ENCODE measurements around the gene QPCT.

The QPCT gene

DNA sequence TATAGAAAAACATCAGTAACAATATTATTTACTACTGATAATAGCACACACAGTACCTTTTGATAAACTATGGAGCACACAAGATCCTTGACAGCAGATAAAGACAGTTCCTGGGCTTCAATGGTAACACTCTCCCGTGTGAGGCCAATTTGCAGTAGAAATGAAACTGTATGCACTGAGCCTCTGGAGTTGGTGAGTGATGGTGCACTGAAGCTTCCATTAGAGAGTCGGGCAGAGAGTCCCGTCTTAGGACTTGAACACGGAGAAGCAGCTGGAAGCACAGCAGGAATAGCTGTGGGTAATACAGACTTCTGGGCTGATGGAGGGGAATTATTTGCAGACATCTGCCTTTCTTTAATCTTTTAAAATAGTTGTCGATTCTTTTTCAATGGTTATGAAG lies 28.2 kb upstream of the QPCT start:
- no peaks in the 10 kb centered on the region for H3K36me3 ChIP-seq (ENCODE audit: control insufficient read depth in 1 of 2, insufficient read depth in 2 of 2, low read length in 2 of 2)
- no peaks in the 10 kb centered on the region for H3K27me3 ChIP-seq (ENCODE audit: low read depth, low read length)
- H3K4me3 ChIP-seq (ENCODE audit: low read depth in 1 of 2, low read length in 2 of 2), result no peak overlapping the region
- H3K4me1 ChIP-seq (ENCODE audit: control insufficient read depth in 1 of 2, insufficient read depth in 2 of 2, low read length in 2 of 2), result peaks cover 0 to 40% of the 10 kb centered on the region in 2 donors
- no peak overlapping the region for H3K27ac ChIP-seq (ENCODE audit: low read length)
- H3K9me3 ChIP-seq (ENCODE audit: control insufficient read depth in 1 of 2, low read length in 2 of 2), result no peaks in the 10 kb centered on the region

DNA sequence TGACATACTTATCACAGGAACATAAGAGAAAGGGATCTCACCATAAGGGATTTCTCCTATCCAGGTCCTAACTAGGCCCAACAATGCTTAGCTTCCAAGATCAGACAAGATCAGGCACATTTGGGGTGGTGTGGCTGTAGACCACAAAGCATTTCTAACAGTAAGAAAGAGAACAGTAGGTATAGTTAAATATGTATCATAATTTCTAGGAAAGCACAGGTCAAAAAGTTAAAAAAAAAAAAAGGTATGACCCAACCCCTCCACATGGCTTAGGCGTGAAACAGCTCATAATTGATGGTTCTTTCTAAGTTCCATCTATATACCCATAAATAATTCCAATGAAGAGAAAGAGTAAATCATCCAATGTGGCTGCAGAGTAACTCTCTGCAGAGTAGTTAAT lies 26.7 kb upstream of the QPCT start:
- H3K36me3 ChIP-seq (ENCODE audit: control insufficient read depth in 1 of 2, insufficient read depth in 2 of 2, low read length in 2 of 2), result no peaks in the 10 kb centered on the region
- no peak overlapping the region for H3K27ac ChIP-seq (ENCODE audit: low read length)
- H3K9me3 ChIP-seq (ENCODE audit: control insufficient read depth in 1 of 2, low read length in 2 of 2), result no peaks in the 10 kb centered on the region
- H3K4me3 ChIP-seq (ENCODE audit: low read depth in 1 of 2, low read length in 2 of 2), result no peak overlapping the region
- peaks cover 6 to 50% of the 10 kb centered on the region in 2 donors for H3K4me1 ChIP-seq (ENCODE audit: control insufficient read depth in 1 of 2, insufficient read depth in 2 of 2, low read length in 2 of 2)
- H3K27me3 ChIP-seq (ENCODE audit: low read depth, low read length), result no peaks in the 10 kb centered on the region

DNA sequence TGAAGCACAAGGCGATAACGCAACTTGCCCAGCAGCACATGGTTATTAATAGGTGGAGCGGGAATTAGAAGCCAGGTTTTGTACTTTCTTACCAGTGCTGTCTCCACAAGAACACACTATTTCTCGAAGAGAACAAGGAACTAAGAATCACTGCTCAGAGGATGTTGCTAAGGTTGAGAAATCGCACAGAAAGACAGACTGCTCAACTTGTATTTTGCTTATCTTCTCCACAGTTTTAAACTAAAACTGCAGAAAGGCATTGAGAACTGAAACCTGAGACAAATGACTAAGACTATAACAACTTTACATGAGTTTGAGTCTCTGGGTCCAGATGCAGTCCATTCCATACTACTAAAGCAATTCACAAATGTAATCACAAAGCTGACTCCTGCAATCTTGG lies 26.0 kb upstream of the QPCT start:
- peaks cover 6 to 50% of the 10 kb centered on the region in 2 donors for H3K4me1 ChIP-seq (ENCODE audit: control insufficient read depth in 1 of 2, insufficient read depth in 2 of 2, low read length in 2 of 2)
- H3K27me3 ChIP-seq (ENCODE audit: low read depth, low read length), result no peaks in the 10 kb centered on the region
- H3K4me3 ChIP-seq (ENCODE audit: low read depth in 1 of 2, low read length in 2 of 2), result peak overlapping the region in 1 of 2 donors; percentile 7
- H3K27ac ChIP-seq (ENCODE audit: low read length), result no peak overlapping the region
- no peaks in the 10 kb centered on the region for H3K9me3 ChIP-seq (ENCODE audit: control insufficient read depth in 1 of 2, low read length in 2 of 2)
- H3K36me3 ChIP-seq (ENCODE audit: control insufficient read depth in 1 of 2, insufficient read depth in 2 of 2, low read length in 2 of 2), result no peaks in the 10 kb centered on the region

DNA sequence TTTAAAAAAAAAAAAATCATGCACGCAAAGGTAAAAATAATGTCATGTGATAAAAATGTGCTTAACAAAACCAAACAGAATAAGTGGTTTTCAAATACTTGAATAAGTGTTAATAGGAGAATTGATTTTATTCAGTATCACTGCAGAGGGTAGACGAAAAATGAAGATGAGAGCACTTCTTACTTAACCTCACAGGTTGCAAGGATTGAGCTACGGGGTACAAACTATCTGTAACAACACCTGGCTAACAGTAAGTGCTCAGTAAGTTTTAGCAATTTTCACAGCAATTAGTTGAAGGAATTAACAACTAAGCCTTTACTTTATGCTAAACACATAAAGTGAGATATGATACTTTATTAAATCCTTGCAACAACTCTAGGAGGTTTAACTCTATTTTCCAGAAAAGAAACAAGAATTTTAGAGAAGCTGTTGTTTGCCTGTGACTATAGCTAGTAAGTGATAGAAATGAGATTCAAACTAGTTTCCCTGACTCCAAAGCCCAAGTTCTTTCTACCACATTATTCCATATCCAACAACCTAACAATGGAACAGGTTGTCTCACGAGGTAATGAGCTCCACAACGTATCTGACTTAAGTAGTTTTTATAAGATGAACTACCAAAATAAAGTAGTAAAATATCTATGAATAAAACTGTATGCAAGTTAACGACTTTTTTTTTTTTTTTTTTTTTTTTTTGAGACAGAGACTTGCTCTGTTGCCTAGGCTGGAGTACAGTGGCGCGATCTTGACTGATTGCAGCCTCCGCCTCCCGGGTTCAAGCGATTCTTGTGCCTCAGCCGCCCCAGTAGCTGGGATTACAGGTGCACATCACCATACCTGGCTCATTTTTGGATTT lies 24.4 kb upstream of the QPCT start:
- H3K36me3 ChIP-seq (ENCODE audit: control insufficient read depth in 1 of 2, insufficient read depth in 2 of 2, low read length in 2 of 2), result no peaks in the 10 kb centered on the region
- H3K4me3 ChIP-seq (ENCODE audit: low read depth in 1 of 2, low read length in 2 of 2), result no peak overlapping the region
- no peaks in the 10 kb centered on the region for H3K9me3 ChIP-seq (ENCODE audit: control insufficient read depth in 1 of 2, low read length in 2 of 2)
- H3K4me1 ChIP-seq (ENCODE audit: control insufficient read depth in 1 of 2, insufficient read depth in 2 of 2, low read length in 2 of 2), result peaks cover 6 to 50% of the 10 kb centered on the region in 2 donors
- no peak overlapping the region for H3K27ac ChIP-seq (ENCODE audit: low read length)
- no peaks in the 10 kb centered on the region for H3K27me3 ChIP-seq (ENCODE audit: low read depth, low read length)

DNA sequence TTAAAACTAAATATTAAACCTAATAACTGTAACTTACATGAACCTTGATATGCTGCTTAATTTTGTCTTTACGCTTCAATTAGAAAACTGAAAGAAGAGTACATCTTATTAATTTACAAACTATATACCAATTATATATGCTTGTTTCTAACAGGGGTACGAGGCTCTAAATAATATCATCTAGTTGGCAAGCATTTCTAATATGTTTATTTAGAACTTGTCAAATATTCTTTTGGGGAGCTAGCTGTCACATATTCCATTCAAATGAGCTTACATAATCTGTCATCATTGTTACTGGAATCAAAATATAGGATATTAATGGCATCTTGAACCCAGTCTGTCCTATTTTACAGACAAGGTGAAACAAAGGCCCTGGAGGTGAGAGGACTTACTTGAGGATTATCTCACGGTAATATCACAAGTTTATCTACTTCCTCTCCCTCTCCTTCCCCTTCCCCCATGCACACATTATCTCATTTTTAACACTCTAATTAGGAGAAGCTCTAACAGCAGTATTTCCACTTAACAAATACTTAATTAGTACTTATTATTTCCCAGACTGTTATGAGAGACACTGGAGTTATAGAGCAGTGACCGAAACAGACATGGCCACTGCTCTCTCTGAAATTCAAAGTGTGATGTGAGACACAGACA lies 23.3 kb upstream of the QPCT start:
- Histone ChIP-seq H3K4me1 (ENCODE audit: control insufficient read depth in 1 of 2, insufficient read depth in 2 of 2, low read length in 2 of 2) (peaks cover 6 to 45% of the 10 kb centered on the region in 2 donors), H3K27ac (ENCODE audit: low read length) (no peak overlapping the region), H3K27me3 (ENCODE audit: low read depth, low read length) (no peaks in the 10 kb centered on the region), H3K9me3 (ENCODE audit: control insufficient read depth in 1 of 2, low read length in 2 of 2) (no peaks in the 10 kb centered on the region), H3K4me3 (ENCODE audit: low read depth in 1 of 2, low read length in 2 of 2) (no peak overlapping the region), H3K36me3 (ENCODE audit: control insufficient read depth in 1 of 2, insufficient read depth in 2 of 2, low read length in 2 of 2) (no peaks in the 10 kb centered on the region)

DNA sequence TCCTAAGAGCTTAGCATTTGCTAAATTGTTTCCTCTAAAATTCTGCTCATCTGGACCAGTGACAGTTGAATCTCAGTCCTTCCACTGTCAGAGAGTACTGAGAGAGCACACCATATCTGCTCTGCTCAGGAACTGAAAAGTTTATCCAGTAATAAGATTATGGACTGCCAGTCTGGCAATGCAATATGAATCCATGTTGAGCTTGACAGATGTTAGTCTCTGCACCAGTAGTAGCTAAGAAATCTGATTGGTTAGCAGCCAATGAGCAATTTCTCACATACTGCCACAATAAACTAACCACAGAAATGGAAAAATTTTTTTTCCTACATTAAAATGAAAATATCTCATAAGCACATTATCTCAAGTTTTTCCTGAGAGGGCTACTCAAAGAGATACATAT lies 22.1 kb upstream of the QPCT start:
- Histone ChIP-seq H3K36me3 (ENCODE audit: control insufficient read depth in 1 of 2, insufficient read depth in 2 of 2, low read length in 2 of 2) (no peaks in the 10 kb centered on the region), H3K9me3 (ENCODE audit: control insufficient read depth in 1 of 2, low read length in 2 of 2) (no peaks in the 10 kb centered on the region), H3K27ac (ENCODE audit: low read length) (peak overlapping the region; percentile 92), H3K4me3 (ENCODE audit: low read depth in 1 of 2, low read length in 2 of 2) (peak overlapping the region; percentile 85 to 96), H3K27me3 (ENCODE audit: low read depth, low read length) (no peaks in the 10 kb centered on the region), H3K4me1 (ENCODE audit: control insufficient read depth in 1 of 2, insufficient read depth in 2 of 2, low read length in 2 of 2) (peaks cover 6 to 44% of the 10 kb centered on the region in 2 donors)

DNA sequence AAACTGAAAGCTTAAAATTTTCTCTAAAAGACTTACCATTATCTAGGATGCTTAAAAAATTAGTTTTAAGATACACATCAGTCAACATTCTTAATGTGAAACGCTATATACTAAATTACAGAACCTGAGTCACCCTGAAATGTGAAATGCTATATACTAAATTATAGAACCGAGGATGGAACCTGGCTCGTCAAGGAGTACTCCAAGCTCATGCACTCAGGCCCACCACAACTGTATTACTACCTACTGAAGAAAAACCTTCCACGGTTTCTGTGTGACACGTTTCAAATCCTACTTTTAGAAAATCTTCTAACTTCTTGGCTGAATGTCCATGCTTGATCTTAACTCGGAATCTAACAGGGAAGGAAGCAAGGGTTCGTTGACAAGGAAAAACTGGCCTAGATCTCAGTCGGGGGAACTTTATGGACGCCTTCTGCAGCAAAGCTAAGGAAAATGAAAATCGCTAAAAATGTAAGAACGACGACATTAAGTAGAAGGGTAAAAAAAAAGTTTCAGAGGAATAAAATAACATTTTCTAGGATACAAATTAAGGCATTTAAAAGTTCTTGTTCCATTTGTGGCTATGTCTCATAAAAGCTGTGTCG lies 21.2 kb upstream of the QPCT start:
- H3K27ac ChIP-seq (ENCODE audit: low read length), result peak overlapping the region; percentile 92
- no peaks in the 10 kb centered on the region for H3K9me3 ChIP-seq (ENCODE audit: control insufficient read depth in 1 of 2, low read length in 2 of 2)
- H3K4me1 ChIP-seq (ENCODE audit: control insufficient read depth in 1 of 2, insufficient read depth in 2 of 2, low read length in 2 of 2), result peaks cover 6 to 36% of the 10 kb centered on the region in 2 donors
- H3K36me3 ChIP-seq (ENCODE audit: control insufficient read depth in 1 of 2, insufficient read depth in 2 of 2, low read length in 2 of 2), result no peaks in the 10 kb centered on the region
- H3K27me3 ChIP-seq (ENCODE audit: low read depth, low read length), result no peaks in the 10 kb centered on the region
- H3K4me3 ChIP-seq (ENCODE audit: low read depth in 1 of 2, low read length in 2 of 2), result peak overlapping the region; percentile 85 to 96

DNA sequence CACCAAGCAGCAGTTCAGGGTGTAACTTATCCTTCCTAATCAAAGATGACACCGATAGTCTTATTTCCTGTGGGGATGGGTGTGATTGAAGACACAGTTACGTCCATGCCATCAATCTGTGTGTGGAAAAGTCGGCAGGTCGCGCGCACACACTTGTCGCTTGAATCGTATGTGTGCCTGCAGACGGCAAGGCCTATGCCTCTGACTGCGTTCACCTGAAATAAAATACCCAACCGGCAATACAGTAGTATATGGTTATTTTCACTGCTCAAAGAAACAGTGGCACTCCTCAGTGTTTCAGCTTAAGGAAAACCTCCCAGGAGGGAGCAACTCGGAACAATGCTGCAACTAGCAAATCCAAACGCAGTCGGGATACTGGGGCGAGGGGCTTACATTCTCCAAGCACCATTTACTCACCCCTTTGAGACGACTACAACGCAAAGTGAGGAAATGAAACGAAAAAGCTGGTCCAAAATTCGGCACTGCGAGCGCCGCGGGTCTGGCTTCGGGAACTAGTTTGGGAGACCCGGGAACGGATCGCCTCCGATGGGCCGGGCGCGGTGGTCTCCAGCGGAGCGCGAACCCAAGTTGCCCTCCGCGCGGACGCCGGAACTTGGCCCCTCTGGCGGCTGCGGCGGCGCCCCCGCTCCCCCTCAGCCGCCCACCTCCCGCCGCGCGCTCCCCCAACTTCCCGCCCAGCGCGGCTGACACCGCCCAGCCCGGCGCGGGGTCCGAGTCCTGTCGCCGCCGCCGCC lies 20.5 kb upstream of the QPCT start:
- peak overlapping the region; percentile 92 for H3K27ac ChIP-seq (ENCODE audit: low read length)

DNA sequence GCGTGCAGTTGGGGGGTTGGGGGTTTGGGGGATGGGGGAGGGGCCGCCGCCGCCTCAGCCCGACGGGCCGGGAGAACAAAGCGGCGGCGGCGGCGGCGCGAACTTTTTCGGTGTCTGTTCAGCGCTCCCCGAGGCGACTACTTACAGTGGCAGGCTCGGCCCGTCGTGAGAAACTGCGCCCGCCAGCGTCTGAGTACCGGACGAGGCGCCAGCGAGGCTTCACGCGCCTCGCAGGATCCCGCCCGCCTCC lies 20.0 kb upstream of the QPCT start:
- H3K27ac ChIP-seq (ENCODE audit: low read length), result no peak overlapping the region
- no peaks in the 10 kb centered on the region for H3K9me3 ChIP-seq (ENCODE audit: control insufficient read depth in 1 of 2, low read length in 2 of 2)
- no peaks in the 10 kb centered on the region for H3K36me3 ChIP-seq (ENCODE audit: control insufficient read depth in 1 of 2, insufficient read depth in 2 of 2, low read length in 2 of 2)
- H3K4me1 ChIP-seq (ENCODE audit: control insufficient read depth in 1 of 2, insufficient read depth in 2 of 2, low read length in 2 of 2), result peaks cover 6 to 24% of the 10 kb centered on the region in 2 donors
- H3K27me3 ChIP-seq (ENCODE audit: low read depth, low read length), result no peaks in the 10 kb centered on the region
- peak overlapping the region; percentile 85 to 96 for H3K4me3 ChIP-seq (ENCODE audit: low read depth in 1 of 2, low read length in 2 of 2)

More for the DNA sequence above, 20.5 kb upstream of the QPCT start:
- Histone ChIP-seq H3K4me3 (ENCODE audit: low read depth in 1 of 2, low read length in 2 of 2) (peak overlapping the region; percentile 85 to 96), H3K27me3 (ENCODE audit: low read depth, low read length) (no peaks in the 10 kb centered on the region), H3K36me3 (ENCODE audit: control insufficient read depth in 1 of 2, insufficient read depth in 2 of 2, low read length in 2 of 2) (no peaks in the 10 kb centered on the region), H3K4me1 (ENCODE audit: control insufficient read depth in 1 of 2, insufficient read depth in 2 of 2, low read length in 2 of 2) (peaks cover 6 to 29% of the 10 kb centered on the region in 2 donors), H3K9me3 (ENCODE audit: control insufficient read depth in 1 of 2, low read length in 2 of 2) (no peaks in the 10 kb centered on the region)

DNA sequence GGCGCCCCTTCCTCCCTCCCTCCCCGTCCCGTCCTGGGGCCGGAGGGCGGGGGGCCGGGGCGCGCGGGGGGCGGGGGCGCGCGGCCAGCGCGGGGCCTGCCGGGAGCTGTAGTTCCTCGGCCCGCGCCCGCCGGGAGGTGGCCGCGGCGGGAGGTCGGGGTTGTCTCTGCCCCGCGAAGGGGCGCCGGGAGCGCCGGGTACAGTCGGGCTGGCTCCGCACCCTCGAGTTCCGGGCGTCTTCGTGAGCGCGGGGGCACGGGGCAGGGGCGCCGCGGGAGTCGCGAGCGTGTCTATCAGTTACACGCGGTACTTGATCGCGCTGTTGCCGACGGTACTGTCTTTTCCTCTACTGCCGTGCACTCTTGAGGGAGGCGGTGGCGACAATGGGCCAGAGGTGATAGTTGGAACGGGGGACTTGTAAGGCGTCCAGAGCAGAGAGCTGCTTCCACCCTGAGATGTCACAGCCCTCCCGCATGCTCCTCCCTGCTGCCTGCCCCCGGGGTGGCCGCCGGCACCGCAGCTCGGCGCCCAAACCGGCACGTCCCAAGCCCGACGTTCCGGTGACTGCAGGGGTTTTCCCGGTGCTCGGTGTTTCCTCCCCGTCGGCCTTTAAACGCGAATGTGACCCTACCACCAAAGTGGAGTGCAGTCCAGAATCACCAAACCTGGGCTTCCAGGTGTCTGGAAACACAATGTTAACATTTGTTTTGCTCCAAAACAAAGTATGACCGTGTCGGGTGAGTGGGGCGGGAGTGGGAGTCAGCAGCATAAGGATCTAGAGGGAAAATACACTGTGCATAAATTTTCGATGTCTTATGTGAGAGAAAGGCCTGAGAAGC lies 19.4 kb upstream of the QPCT start, which contains the start of gene PRKD3:
TSS of gene PRKD3 (minus strand) at position 48 of the 839 bp plus-strand sequence. CDS start 8,309 bp downstream, outside the sequence.
- Histone ChIP-seq H3K36me3 (ENCODE audit: control insufficient read depth in 1 of 2, insufficient read depth in 2 of 2, low read length in 2 of 2) (no peaks in the 10 kb centered on the region), H3K27ac (ENCODE audit: low read length) (peak within 1 kb of the TSS; percentile 92), H3K4me1 (ENCODE audit: control insufficient read depth in 1 of 2, insufficient read depth in 2 of 2, low read length in 2 of 2) (peaks cover 6 to 24% of the 10 kb centered on the region in 2 donors), H3K9me3 (ENCODE audit: control insufficient read depth in 1 of 2, low read length in 2 of 2) (no peaks in the 10 kb centered on the region), H3K4me3 (ENCODE audit: low read depth in 1 of 2, low read length in 2 of 2) (peak within 1 kb of the TSS; percentile 85 to 96), H3K27me3 (ENCODE audit: low read depth, low read length) (no peaks in the 10 kb centered on the region)

Measured in muscle layer of duodenum (tissue), 2 donors.